Right kidney (tissue), 1 donor: Measurements from ENCODE around the gene GMDS.

ENCODE experiments used
- DNase-seq: peaks from one replicate; pipeline ENCODE4 v3.0.0-alpha.2; 2016

The GMDS gene

GRCh38 chr6:1942834-1943233 is 302.6 kb downstream of the GMDS start:
- DNase-seq, result no peak

GRCh38 chr6:1941534-1941933 is 303.9 kb downstream of the GMDS start:
- DNase-seq, result no peak

- no peak for DNase-seq
These were observed 305.0 kb downstream of the GMDS start for GRCh38 chr6:1940381-1940780.

- no peak for DNase-seq
These were observed 312.1 kb downstream of the GMDS start for GRCh38 chr6:1933292-1933691.

- DNase-seq, result no peak
These were observed 313.6 kb downstream of the GMDS start for GRCh38 chr6:1931817-1932216.

- DNase-seq, result no peak
These were observed 315.0 kb downstream of the GMDS start for GRCh38 chr6:1930356-1930755.

GRCh38 chr6:1929931-1930330 is 315.5 kb downstream of the GMDS start:
- no peak for DNase-seq

- DNase-seq, result no peak
These were observed 319.5 kb downstream of the GMDS start for GRCh38 chr6:1925743-1926430.

GRCh38 chr6:1923449-1923848 is 322.0 kb downstream of the GMDS start:
- no peak for DNase-seq

- DNase-seq, result no peak
These were observed 327.6 kb downstream of the GMDS start for GRCh38 chr6:1917626-1918371.

GRCh38 chr6:1916334-1917070 is 328.9 kb downstream of the GMDS start:
- no peak for DNase-seq

- DNase-seq, result no peak
These were observed 330.2 kb downstream of the GMDS start for GRCh38 chr6:1915226-1915625.

- no peak for DNase-seq
These were observed 331.8 kb downstream of the GMDS start for GRCh38 chr6:1913577-1913976.

GRCh38 chr6:1912731-1913130 is 332.7 kb downstream of the GMDS start:
- no peak for DNase-seq

GRCh38 chr6:1911474-1911873 is 333.9 kb downstream of the GMDS start:
- no peak for DNase-seq

GRCh38 chr6:1910621-1911407 is 334.6 kb downstream of the GMDS start:
- DNase-seq, result no peak

- DNase-seq, result no peak
These were observed 336.6 kb downstream of the GMDS start for GRCh38 chr6:1908784-1909183.

GRCh38 chr6:1906609-1907008 is 338.8 kb downstream of the GMDS start:
- DNase-seq, result no peak

GRCh38 chr6:1906014-1906413 is 339.4 kb downstream of the GMDS start:
- DNase-seq, result no peak

GRCh38 chr6:1904898-1905297 is 340.5 kb downstream of the GMDS start:
- DNase-seq, result no peak

GRCh38 chr6:1904466-1904799 is 341.0 kb downstream of the GMDS start:
- no peak for DNase-seq

GRCh38 chr6:1903780-1904465 is 341.5 kb downstream of the GMDS start:
- peak; percentile 67 for DNase-seq
